GM12873 (cell line): ENCODE measurements around the gene IFNLR1.

Experiments
- CTCF ChIP-seq: IDR thresholded peaks from 2 replicates; pipeline ENCODE4 v1.5.1; 2012; ENCODE audit warnings: low read depth, mild to moderate bottlenecking, moderate library complexity, low read length, control low read depth; ENCODE audit not compliant: insufficient read depth; ENCODE audit errors: missing control alignments

IFNLR1 gene

GRCh38 chr1:24177161-24177560, 9.9 kb downstream of the IFNLR1 start:
- no peak for TF ChIP-seq CTCF

GRCh38 chr1:24175033-24175755, 11.9 kb downstream of the IFNLR1 start:
- TF ChIP-seq CTCF, result no peak

GRCh38 chr1:24173638-24174575, 13.2 kb downstream of the IFNLR1 start:
- TF ChIP-seq CTCF, result no peak

GRCh38 chr1:24172598-24172997, 14.5 kb downstream of the IFNLR1 start:
- no peak for TF ChIP-seq CTCF

- TF ChIP-seq CTCF, result no peak
These were observed 17.8 kb downstream of the IFNLR1 start for GRCh38 chr1:24169286-24169685.

GRCh38 chr1:24168245-24168644, 18.8 kb downstream of the IFNLR1 start:
- no peak for TF ChIP-seq CTCF

GRCh38 chr1:24167008-24167407, 20.1 kb downstream of the IFNLR1 start:
- no peak for TF ChIP-seq CTCF
